Suprapubic skin (tissue), 4 donors: ENCODE measurements around the gene CCDC28A. TPM values are rescaled to one million over a fixed set of nuclear protein-coding genes. Genes with fewer than 3 reads are reported as not detected.

ENCODE experiments used
- DNase-seq, 2 donors: peaks; one replicate each; pipeline ENCODE4 v3.0.0-alpha.2; 2019; ENCODE audit warnings: low spot score in 2 of 2
- H3K27ac ChIP-seq: fragments of 200-600 bp; sonication (generic); one replicate; pipeline ENCODE4 v1.5.1; 2019
- H3K27me3 ChIP-seq: fragments of 200-600 bp; sonication (generic); one replicate; pipeline ENCODE4 v1.5.1; 2019
- H3K36me3 ChIP-seq: fragments of 200-600 bp; sonication (generic); one replicate; pipeline ENCODE4 v1.5.1; 2019
- H3K4me1 ChIP-seq: fragments of 200-600 bp; sonication (generic); one replicate; pipeline ENCODE4 v1.5.1; 2019
- H3K4me3 ChIP-seq: fragments of 200-600 bp; sonication (generic); one replicate; pipeline ENCODE4 v1.5.1; 2019; ENCODE audit warnings: mild to moderate bottlenecking
- H3K9me3 ChIP-seq: fragments of 200-600 bp; sonication (generic); one replicate; pipeline ENCODE4 v1.5.1; 2019
- EP300 ChIP-seq: sonication (generic); formaldehyde crosslinking; IDR thresholded peaks from one replicate; pipeline ENCODE4 v1.6.1; 2017; ENCODE audit warnings: antibody characterized with exemption
- POLR2A ChIP-seq, 2 donors: fragments of 450-650 bp; IDR thresholded peaks; one replicate each; pipeline ENCODE4 v1.6.1; 2017; ENCODE audit warnings: antibody characterized with exemption in 2 of 2, mild to moderate bottlenecking in 2 of 2, moderate library complexity in 2 of 2
- POLR2AphosphoS5 ChIP-seq, 3 donors: sonication (generic); formaldehyde crosslinking; IDR thresholded peaks; one replicate each; pipeline ENCODE4 v1.6.1; 2017; ENCODE audit warnings: antibody characterized with exemption in 3 of 3
- WGBS: methylation state at CpG from one replicate; pipeline ENCODE4 v1.1.5; 2018; 5-methylcytosine and 5-hydroxymethylcytosine counted together
- total RNA-seq, 4 donors: library from RNA; depleted of rRNA; stranded (reverse); fragments of >200 nt; gene quantifications; one replicate each; pipeline ENCODE4 v1.1.0, GENCODE V29; 2016
- TF ChIP-seq, protein P1 (sequence below), 2 donors: fragments of 200-600 bp in 1 of 2; fragments of 450-650 bp in 1 of 2; sonication (generic) in 1 of 2; IDR thresholded peaks; one replicate each; pipeline ENCODE4 v1.5.1; 2016 to 2019; ENCODE audit warnings: antibody characterized with exemption in 2 of 2, mild to moderate bottlenecking in 1 of 2, moderate library complexity in 1 of 2

The CCDC28A gene
- total RNA-seq, 4 donors from 2014 or later, result 7.9 to 15.6 (median 13.2) TPM

GRCh38 chr6:138778331-138778730, 4.8 kb downstream of the CCDC28A start:
- Histone ChIP-seq H3K36me3 (peaks cover 43% of the 10 kb centered on the region), H3K4me1 (peaks cover 15% of the 10 kb centered on the region), H3K9me3 (no peaks in the 10 kb centered on the region), H3K27me3 (no peaks in the 10 kb centered on the region), H3K27ac (no peak overlapping the region), H3K4me3 (no peak overlapping the region)
- WGBS, result 94% methylated on average over 6 of the region's 6 CpGs
- TF ChIP-seq POLR2A (IDR thresholded peaks at IDR 0.05) (no peak), POLR2AphosphoS5 (IDR thresholded peaks at IDR 0.05) (no peak), EP300 (no peak)
- TF ChIP-seq, protein P1, sequence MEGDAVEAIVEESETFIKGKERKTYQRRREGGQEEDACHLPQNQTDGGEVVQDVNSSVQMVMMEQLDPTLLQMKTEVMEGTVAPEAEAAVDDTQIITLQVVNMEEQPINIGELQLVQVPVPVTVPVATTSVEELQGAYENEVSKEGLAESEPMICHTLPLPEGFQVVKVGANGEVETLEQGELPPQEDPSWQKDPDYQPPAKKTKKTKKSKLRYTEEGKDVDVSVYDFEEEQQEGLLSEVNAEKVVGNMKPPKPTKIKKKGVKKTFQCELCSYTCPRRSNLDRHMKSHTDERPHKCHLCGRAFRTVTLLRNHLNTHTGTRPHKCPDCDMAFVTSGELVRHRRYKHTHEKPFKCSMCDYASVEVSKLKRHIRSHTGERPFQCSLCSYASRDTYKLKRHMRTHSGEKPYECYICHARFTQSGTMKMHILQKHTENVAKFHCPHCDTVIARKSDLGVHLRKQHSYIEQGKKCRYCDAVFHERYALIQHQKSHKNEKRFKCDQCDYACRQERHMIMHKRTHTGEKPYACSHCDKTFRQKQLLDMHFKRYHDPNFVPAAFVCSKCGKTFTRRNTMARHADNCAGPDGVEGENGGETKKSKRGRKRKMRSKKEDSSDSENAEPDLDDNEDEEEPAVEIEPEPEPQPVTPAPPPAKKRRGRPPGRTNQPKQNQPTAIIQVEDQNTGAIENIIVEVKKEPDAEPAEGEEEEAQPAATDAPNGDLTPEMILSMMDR (IDR thresholded peaks at IDR 0.05), result no peak
- no peak for DNase-seq

DNA sequence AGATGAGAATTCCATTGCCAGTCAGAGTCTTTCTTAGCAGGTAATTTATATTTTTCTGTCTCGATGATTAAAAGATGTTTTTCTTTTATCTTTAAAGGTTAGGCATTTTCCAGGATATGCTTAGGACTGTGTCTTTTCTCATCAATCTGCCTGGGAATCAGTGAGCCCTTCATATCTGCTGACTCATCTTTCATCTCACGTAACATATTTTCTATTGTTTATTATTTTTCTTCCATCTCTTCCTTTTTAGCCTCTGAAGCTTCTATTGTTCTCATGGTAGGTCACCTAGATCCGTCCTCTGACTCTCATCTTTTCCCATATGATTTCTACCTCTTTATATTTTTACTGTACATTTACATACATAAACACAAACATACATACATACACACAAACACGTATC, 8.7 kb downstream of the CCDC28A start:
- Histone ChIP-seq H3K27me3 (no peaks in the 10 kb centered on the region), H3K27ac (no peak overlapping the region), H3K4me1 (no peaks in the 10 kb centered on the region), H3K36me3 (peaks cover 54% of the 10 kb centered on the region), H3K4me3 (no peak overlapping the region), H3K9me3 (no peaks in the 10 kb centered on the region)
- TF ChIP-seq POLR2A (IDR thresholded peaks at IDR 0.05) (no peak), EP300 (no peak), POLR2AphosphoS5 (IDR thresholded peaks at IDR 0.05) (no peak)
- TF ChIP-seq, protein P1 (IDR thresholded peaks at IDR 0.05), result no peak
- 85% methylated on average over 4 of the region's 4 CpGs for WGBS
- DNase-seq, result no peak

- Histone ChIP-seq H3K36me3 (peaks cover 55% of the 10 kb centered on the region), H3K4me3 (no peak overlapping the region), H3K27ac (no peak overlapping the region), H3K4me1 (no peaks in the 10 kb centered on the region), H3K9me3 (no peaks in the 10 kb centered on the region), H3K27me3 (no peaks in the 10 kb centered on the region)
- TF ChIP-seq, protein P1 (IDR thresholded peaks at IDR 0.05), result no peak
- TF ChIP-seq POLR2AphosphoS5 (IDR thresholded peaks at IDR 0.05), result no peak
- no peak for TF ChIP-seq EP300
- no peak for DNase-seq
- WGBS, result 80% methylated on average over 4 of the region's 4 CpGs
Observed at GRCh38 chr6:138785079-138785478, 11.5 kb downstream of the CCDC28A start.

- no peaks in the 10 kb centered on the region for H3K27me3 ChIP-seq
- no peaks in the 10 kb centered on the region for H3K4me1 ChIP-seq
- no peak for TF ChIP-seq POLR2A (IDR thresholded peaks at IDR 0.05)
- TF ChIP-seq, protein P1 (IDR thresholded peaks at IDR 0.05), result no peak
- TF ChIP-seq POLR2AphosphoS5 (IDR thresholded peaks at IDR 0.05), result no peak
- TF ChIP-seq EP300, result no peak
- no peaks in the 10 kb centered on the region for H3K9me3 ChIP-seq
- WGBS, result 71% methylated on average over 3 of the region's 3 CpGs
- DNase-seq, result no peak
- H3K27ac ChIP-seq, result no peak overlapping the region
- H3K4me3 ChIP-seq, result no peak overlapping the region
- H3K36me3 ChIP-seq, result peaks cover 58% of the 10 kb centered on the region
Observed at GRCh38 chr6:138785980-138786379, 12.4 kb downstream of the CCDC28A start.

DNA sequence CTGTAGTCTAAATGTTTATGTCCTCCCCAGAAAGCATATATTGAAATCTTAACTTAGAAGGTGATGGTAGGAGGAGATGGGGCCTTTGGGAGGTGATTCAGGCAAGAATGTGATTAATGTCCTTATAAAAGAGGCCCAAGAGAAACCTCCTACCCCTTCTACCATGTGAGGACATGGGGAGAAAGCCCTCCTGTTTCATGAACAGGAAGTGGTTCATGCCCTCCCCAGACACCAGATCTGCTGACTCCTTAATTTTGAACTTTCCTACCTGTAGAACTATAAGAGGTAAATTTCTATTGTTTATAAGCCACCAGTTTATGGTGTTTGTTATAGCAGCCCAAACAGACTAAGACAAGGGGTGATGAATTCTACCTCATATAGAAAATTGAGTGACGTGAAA, 13.6 kb downstream of the CCDC28A start:
- H3K4me3 ChIP-seq, result no peak overlapping the region
- no peak overlapping the region for H3K27ac ChIP-seq
- no peaks in the 10 kb centered on the region for H3K9me3 ChIP-seq
- 94% methylated on average over 1 of the region's 1 CpG for WGBS
- no peak for DNase-seq
- H3K36me3 ChIP-seq, result peaks cover 63% of the 10 kb centered on the region
- no peaks in the 10 kb centered on the region for H3K27me3 ChIP-seq
- no peaks in the 10 kb centered on the region for H3K4me1 ChIP-seq
- TF ChIP-seq EP300 (no peak), POLR2A (IDR thresholded peaks at IDR 0.05) (no peak), POLR2AphosphoS5 (IDR thresholded peaks at IDR 0.05) (no peak)
- TF ChIP-seq, protein P1 (IDR thresholded peaks at IDR 0.05), result no peak
